ENCODE results near the gene MED27. TPM values are rescaled to one million over a fixed set of nuclear protein-coding genes. Genes with fewer than 3 reads are reported as not detected.
A peak's percentile ranks its signal among the peaks of the same experiment; 100 is the strongest.

MED27 gene
- polyA plus RNA-seq, 1 donor, result 12.6 TPM

DNA sequence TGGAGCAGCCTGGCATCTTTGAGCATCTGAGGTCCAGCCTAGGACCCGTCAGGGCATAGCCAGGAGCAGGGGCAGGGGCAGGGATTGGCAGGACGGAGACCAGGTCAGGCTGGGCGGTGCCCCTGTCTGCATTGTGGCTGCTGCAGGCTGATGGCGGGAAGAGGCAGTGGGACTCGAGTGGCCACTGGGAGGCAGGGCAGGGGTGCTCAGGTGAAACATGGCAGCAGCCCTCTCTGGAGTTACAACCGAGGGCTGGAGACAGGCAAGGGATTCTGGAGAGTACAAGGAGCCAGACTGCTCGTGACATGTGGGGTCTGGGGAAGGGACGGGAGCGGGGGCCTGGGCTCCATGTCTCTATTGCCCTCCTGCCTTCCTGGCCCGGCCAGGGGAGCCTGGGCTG, 242.4 kb downstream of the MED27 start:
- no CpG with 5 or more reads among the region's 10 CpGs for WGBS (ENCODE audit: insufficient coverage, low lambda C conversion rate)
- no peak for DNase-seq
- H3K9me3 ChIP-seq (ENCODE audit: control insufficient read depth, low read depth, low read length), result peaks cover 5% of the 10 kb centered on the region
- H3K27ac ChIP-seq (ENCODE audit: low read length), result no peak overlapping the region
- H3K36me3 ChIP-seq (ENCODE audit: control insufficient read depth, insufficient read depth, low read length), result no peaks in the 10 kb centered on the region
- no peak overlapping the region for H3K4me3 ChIP-seq (ENCODE audit: low read length)
- peaks cover 2% of the 10 kb centered on the region for H3K4me1 ChIP-seq (ENCODE audit: control insufficient read depth, insufficient read depth, low read length)
- H3K27me3 ChIP-seq (ENCODE audit: control insufficient read depth, insufficient read depth, low read length), result peaks cover 24% of the 10 kb centered on the region

DNA sequence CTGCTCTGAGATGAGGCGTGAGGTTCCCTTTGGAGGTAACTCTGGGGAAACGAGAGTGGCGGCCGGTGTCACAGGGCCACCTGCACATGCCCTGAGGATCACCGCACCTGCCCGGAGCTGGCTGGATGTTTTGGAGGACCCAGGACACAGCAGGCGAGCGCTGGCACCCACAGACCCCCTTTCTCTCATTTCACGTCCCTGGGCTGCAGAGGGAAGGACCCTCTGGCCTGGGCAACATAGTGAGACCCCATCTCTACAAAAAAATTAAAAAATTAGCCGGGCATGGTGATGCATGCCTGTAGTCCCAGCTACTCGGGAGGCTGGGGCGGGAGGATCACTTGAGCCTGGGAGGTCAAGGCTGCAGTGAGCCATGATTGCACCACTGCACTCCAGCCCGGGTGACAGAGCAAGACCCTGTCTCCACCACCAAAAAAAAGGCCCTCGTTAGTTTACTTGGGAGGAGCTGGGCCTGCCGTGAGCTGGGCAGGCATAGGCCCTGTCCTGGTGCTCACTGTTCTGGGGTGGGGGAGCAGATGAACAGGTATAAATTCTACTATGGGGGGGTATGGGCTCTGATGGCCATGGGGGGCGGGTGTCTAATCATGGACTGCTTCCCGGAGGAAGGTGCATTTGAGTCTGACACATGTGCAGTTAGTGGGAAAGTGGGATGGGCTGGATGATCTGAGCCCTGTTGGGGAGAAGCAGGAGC, 242.9 kb downstream of the MED27 start:
- WGBS (ENCODE audit: insufficient coverage, low lambda C conversion rate), result no CpG with 5 or more reads among the region's 17 CpGs
- Histone ChIP-seq H3K27ac (ENCODE audit: low read length) (no peak overlapping the region), H3K36me3 (ENCODE audit: control insufficient read depth, insufficient read depth, low read length) (no peaks in the 10 kb centered on the region), H3K4me1 (ENCODE audit: control insufficient read depth, insufficient read depth, low read length) (peaks cover 2% of the 10 kb centered on the region), H3K4me3 (ENCODE audit: low read length) (no peak overlapping the region), H3K9me3 (ENCODE audit: control insufficient read depth, low read depth, low read length) (peaks cover 5% of the 10 kb centered on the region), H3K27me3 (ENCODE audit: control insufficient read depth, insufficient read depth, low read length) (peaks cover 24% of the 10 kb centered on the region)
- no peak for DNase-seq

GRCh38 chr9:131836021-131836420, 243.6 kb downstream of the MED27 start:
- Histone ChIP-seq H3K4me1 (ENCODE audit: control insufficient read depth, insufficient read depth, low read length) (peaks cover 2% of the 10 kb centered on the region), H3K27ac (ENCODE audit: low read length) (no peak overlapping the region), H3K9me3 (ENCODE audit: control insufficient read depth, low read depth, low read length) (peaks cover 5% of the 10 kb centered on the region), H3K4me3 (ENCODE audit: low read length) (no peak overlapping the region), H3K27me3 (ENCODE audit: control insufficient read depth, insufficient read depth, low read length) (peaks cover 24% of the 10 kb centered on the region), H3K36me3 (ENCODE audit: control insufficient read depth, insufficient read depth, low read length) (no peaks in the 10 kb centered on the region)
- no CpG with 5 or more reads among the region's 18 CpGs for WGBS (ENCODE audit: insufficient coverage, low lambda C conversion rate)
- DNase-seq, result no peak

GRCh38 chr9:131835151-131835910, 244.3 kb downstream of the MED27 start:
- H3K4me3 ChIP-seq (ENCODE audit: low read length), result no peak overlapping the region
- no peak overlapping the region for H3K27ac ChIP-seq (ENCODE audit: low read length)
- peak; percentile 32 to 43 for DNase-seq
- H3K4me1 ChIP-seq (ENCODE audit: control insufficient read depth, insufficient read depth, low read length), result peaks cover 2% of the 10 kb centered on the region
- peaks cover 5% of the 10 kb centered on the region for H3K9me3 ChIP-seq (ENCODE audit: control insufficient read depth, low read depth, low read length)
- no peaks in the 10 kb centered on the region for H3K36me3 ChIP-seq (ENCODE audit: control insufficient read depth, insufficient read depth, low read length)
- H3K27me3 ChIP-seq (ENCODE audit: control insufficient read depth, insufficient read depth, low read length), result peaks cover 24% of the 10 kb centered on the region
- WGBS (ENCODE audit: insufficient coverage, low lambda C conversion rate), result no CpG with 5 or more reads among the region's 30 CpGs

DNA sequence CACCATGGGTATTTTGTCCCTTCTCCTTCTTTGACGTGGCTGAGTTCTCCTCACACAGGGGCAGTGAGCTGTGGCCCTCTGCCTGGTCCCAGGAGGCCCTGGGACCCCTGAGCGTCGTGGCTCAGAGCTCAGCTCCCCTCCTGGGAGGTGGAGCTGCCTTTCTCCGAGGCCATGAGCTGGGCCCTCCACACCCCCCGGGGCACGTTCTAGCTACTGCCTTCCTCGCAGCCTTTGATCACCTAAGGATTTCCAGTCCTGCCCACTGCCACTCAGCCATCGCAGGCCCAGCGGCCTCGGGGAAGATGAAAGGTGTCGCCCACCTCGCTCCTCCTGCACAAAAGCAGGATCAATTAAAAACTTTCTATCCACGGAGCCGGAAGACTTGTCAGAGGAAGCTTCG, 244.9 kb downstream of the MED27 start:
- no peak for DNase-seq
- no CpG with 5 or more reads among the region's 15 CpGs for WGBS (ENCODE audit: insufficient coverage, low lambda C conversion rate)
- no peak overlapping the region for H3K27ac ChIP-seq (ENCODE audit: low read length)

GRCh38 chr9:131833906-131834305, 245.8 kb downstream of the MED27 start:
- WGBS (ENCODE audit: insufficient coverage, low lambda C conversion rate), result no CpG with 5 or more reads among the region's 2 CpGs
- peaks cover 24% of the 10 kb centered on the region for H3K27me3 ChIP-seq (ENCODE audit: control insufficient read depth, insufficient read depth, low read length)

More for the DNA sequence above, 244.9 kb downstream of the MED27 start:
- Histone ChIP-seq H3K4me3 (ENCODE audit: low read length) (no peak overlapping the region), H3K36me3 (ENCODE audit: control insufficient read depth, insufficient read depth, low read length) (no peaks in the 10 kb centered on the region), H3K9me3 (ENCODE audit: control insufficient read depth, low read depth, low read length) (peaks cover 5% of the 10 kb centered on the region), H3K4me1 (ENCODE audit: control insufficient read depth, insufficient read depth, low read length) (peaks cover 2% of the 10 kb centered on the region), H3K27me3 (ENCODE audit: control insufficient read depth, insufficient read depth, low read length) (peaks cover 24% of the 10 kb centered on the region)

GRCh38 chr9:131833083-131833482, 246.6 kb downstream of the MED27 start:
- peaks cover 5% of the 10 kb centered on the region for H3K9me3 ChIP-seq (ENCODE audit: control insufficient read depth, low read depth, low read length)
- no peak for DNase-seq
- no peak overlapping the region for H3K4me3 ChIP-seq (ENCODE audit: low read length)
- H3K36me3 ChIP-seq (ENCODE audit: control insufficient read depth, insufficient read depth, low read length), result no peaks in the 10 kb centered on the region
- WGBS (ENCODE audit: insufficient coverage, low lambda C conversion rate), result no CpG with 5 or more reads among the region's 4 CpGs
- peaks cover 2% of the 10 kb centered on the region for H3K4me1 ChIP-seq (ENCODE audit: control insufficient read depth, insufficient read depth, low read length)
- no peak overlapping the region for H3K27ac ChIP-seq (ENCODE audit: low read length)
- peaks cover 23% of the 10 kb centered on the region for H3K27me3 ChIP-seq (ENCODE audit: control insufficient read depth, insufficient read depth, low read length)

More at GRCh38 chr9:131833906-131834305, 245.8 kb downstream of the MED27 start:
- H3K27ac ChIP-seq (ENCODE audit: low read length), result no peak overlapping the region
- no peaks in the 10 kb centered on the region for H3K36me3 ChIP-seq (ENCODE audit: control insufficient read depth, insufficient read depth, low read length)
- peaks cover 5% of the 10 kb centered on the region for H3K9me3 ChIP-seq (ENCODE audit: control insufficient read depth, low read depth, low read length)
- DNase-seq, result no peak
- H3K4me3 ChIP-seq (ENCODE audit: low read length), result no peak overlapping the region
- H3K4me1 ChIP-seq (ENCODE audit: control insufficient read depth, insufficient read depth, low read length), result peaks cover 2% of the 10 kb centered on the region

DNA sequence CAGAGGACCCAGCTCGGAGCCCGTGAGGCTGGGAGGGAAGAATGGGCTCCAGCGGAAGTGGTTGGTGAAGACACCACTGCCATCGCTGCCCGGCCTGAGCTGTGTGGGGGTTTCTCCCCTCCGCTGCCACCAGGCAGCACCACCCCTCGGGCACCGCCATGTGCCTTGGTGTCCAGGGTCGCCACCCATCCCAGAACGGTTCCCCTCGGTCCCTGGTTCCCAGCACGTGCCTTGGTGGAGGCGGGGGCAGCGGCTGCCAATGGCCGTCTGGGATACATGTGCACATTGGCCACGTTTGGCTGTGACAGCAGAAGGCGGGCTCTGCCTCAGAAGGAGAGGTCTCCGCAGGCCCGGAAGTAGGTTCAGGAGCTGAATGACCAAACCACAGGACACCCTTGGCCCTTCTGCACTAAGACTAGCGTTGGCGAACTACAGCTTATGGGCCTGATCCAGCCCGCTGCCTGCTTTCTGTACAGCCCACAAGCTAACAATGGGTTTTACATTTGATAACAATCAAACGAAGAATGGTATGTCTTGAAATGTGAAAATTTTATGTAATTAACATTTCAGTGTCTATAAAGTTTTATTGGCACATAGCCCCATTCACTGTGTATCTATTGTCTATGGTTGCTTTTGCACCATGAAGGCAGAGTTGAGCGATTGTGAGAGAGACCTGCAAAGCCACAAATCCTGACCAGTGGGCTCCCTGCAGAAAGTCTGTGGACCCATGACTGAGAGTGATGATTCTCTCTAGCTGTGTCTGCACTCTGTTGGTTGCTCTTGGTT, 248.1 kb downstream of the MED27 start:
- DNase-seq, result no peak
- WGBS (ENCODE audit: insufficient coverage, low lambda C conversion rate), result 100% methylated on average over 1 of the region's 24 CpGs
- Histone ChIP-seq H3K36me3 (ENCODE audit: control insufficient read depth, insufficient read depth, low read length) (no peaks in the 10 kb centered on the region), H3K4me1 (ENCODE audit: control insufficient read depth, insufficient read depth, low read length) (peaks cover 2% of the 10 kb centered on the region), H3K27ac (ENCODE audit: low read length) (no peak overlapping the region), H3K9me3 (ENCODE audit: control insufficient read depth, low read depth, low read length) (peaks cover 5% of the 10 kb centered on the region), H3K4me3 (ENCODE audit: low read length) (no peak overlapping the region), H3K27me3 (ENCODE audit: control insufficient read depth, insufficient read depth, low read length) (peaks cover 23% of the 10 kb centered on the region)

GRCh38 chr9:131827821-131828369, 251.8 kb downstream of the MED27 start:
- Histone ChIP-seq H3K36me3 (ENCODE audit: control insufficient read depth, insufficient read depth, low read length) (no peaks in the 10 kb centered on the region), H3K9me3 (ENCODE audit: control insufficient read depth, low read depth, low read length) (no peaks in the 10 kb centered on the region), H3K4me1 (ENCODE audit: control insufficient read depth, insufficient read depth, low read length) (no peaks in the 10 kb centered on the region), H3K27ac (ENCODE audit: low read length) (no peak overlapping the region), H3K4me3 (ENCODE audit: low read length) (no peak overlapping the region), H3K27me3 (ENCODE audit: control insufficient read depth, insufficient read depth, low read length) (peaks cover 23% of the 10 kb centered on the region)
- DNase-seq, result no peak
- WGBS (ENCODE audit: insufficient coverage, low lambda C conversion rate), result no CpG with 5 or more reads among the region's 21 CpGs

DNA sequence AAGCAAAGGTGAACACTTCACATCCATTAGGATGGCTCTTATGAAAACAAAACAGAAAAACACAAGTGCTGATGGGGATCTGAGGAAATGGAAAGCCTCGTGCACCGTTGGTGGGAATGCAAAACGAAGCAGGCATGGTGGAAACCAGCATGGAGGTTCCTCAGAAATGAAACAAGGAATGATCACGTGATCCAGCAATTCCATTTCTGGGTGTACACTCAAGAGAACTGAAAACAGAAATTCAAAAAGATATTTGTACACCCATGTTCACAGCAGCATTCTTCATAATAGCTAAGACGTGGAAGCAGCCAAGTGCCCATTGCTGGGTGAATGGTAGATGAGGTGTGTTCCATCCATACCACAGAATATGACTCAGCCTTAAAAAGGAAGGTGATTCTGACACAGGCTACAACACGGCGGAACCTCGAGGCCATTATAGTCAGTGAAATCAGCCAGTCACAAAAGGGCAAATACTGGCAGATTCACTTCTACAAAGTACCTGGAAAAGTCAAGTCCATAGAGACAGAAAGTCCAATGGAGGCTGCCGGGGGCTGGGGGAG, 252.6 kb downstream of the MED27 start:
- Histone ChIP-seq H3K4me3 (ENCODE audit: low read length) (no peak overlapping the region), H3K36me3 (ENCODE audit: control insufficient read depth, insufficient read depth, low read length) (no peaks in the 10 kb centered on the region), H3K27me3 (ENCODE audit: control insufficient read depth, insufficient read depth, low read length) (peaks cover 26% of the 10 kb centered on the region), H3K4me1 (ENCODE audit: control insufficient read depth, insufficient read depth, low read length) (no peaks in the 10 kb centered on the region), H3K27ac (ENCODE audit: low read length) (no peak overlapping the region), H3K9me3 (ENCODE audit: control insufficient read depth, low read depth, low read length) (no peaks in the 10 kb centered on the region)
- WGBS (ENCODE audit: insufficient coverage, low lambda C conversion rate), result 100% methylated on average over 3 of the region's 9 CpGs
- DNase-seq, result no peak

All from large intestine (tissue), 3 donors.